ENCODE measurements around the gene NINJ2. TPM values are rescaled to one million over a fixed set of nuclear protein-coding genes. Genes with fewer than 3 reads are reported as not detected.
"Not testable (repeated sequence)": the region's sequence is repeated elsewhere in the genome, so short reads cannot be mapped to it uniquely, and the experiment has no call there.

Gene NINJ2
- total and polyA plus RNA-seq, 10 of the 15 experiments (the other 5 are each of a cell fraction or from before 2014, with no cell fraction given), result 8.9 to 51.6 (median 21.3) TPM

- no peak for TF ChIP-seq RELB (IDR thresholded peaks at IDR 0.05; ENCODE audit: low read depth)
- TF ChIP-seq ZNF622 (IDR thresholded peaks at IDR 0.05), result no peak
- TF ChIP-seq FOXK2 (IDR thresholded peaks at IDR 0.05), result no peak
- TF ChIP-seq ZNF384 (IDR thresholded peaks at IDR 0.05; ENCODE audit: borderline replicate concordance, low read depth, low read length), result no peak
These were observed 46.3 kb upstream of the NINJ2 start (continued) for GRCh38 chr12:709455-710020.

- H3K79me2 ChIP-seq (ENCODE audit: control insufficient read depth, insufficient read depth, low read length); H3K27me3 ChIP-seq (replicated peaks in 1 of 2; ENCODE audit: control insufficient read depth in 2 of 2, insufficient read depth in 2 of 2, low read length in 1 of 2); intact Hi-C loops (cut with micrococcal nuclease; ENCODE audit: unreplicated experiment); POLR2A ChIA-PET; H3K27ac ChIP-seq (ENCODE audit: control insufficient read depth, insufficient read depth); H4K20me1 ChIP-seq (ENCODE audit: control insufficient read depth, insufficient read depth); H2AFZ ChIP-seq (ENCODE audit: control insufficient read depth, low read depth, low read length); FAIRE-seq; DNase-seq (ENCODE audit: low read depth, low spot score); H3K4me3 ChIP-seq; in situ Hi-C loops (cut with MboI); SMC1A ChIA-PET (ENCODE audit: uncharacterized antibody, unreplicated experiment); ATAC-seq; CTCF ChIA-PET; RAD21 ChIA-PET (ENCODE audit: unreplicated experiment); BruUV-seq (replicated peaks); H3K36me3 ChIP-seq (ENCODE audit: control insufficient read depth in 2 of 2, insufficient read depth in 2 of 2, low read length in 1 of 2); H3K9me3 ChIP-seq (replicated peaks; ENCODE audit: control insufficient read depth, insufficient read depth, low read length); H3K9ac ChIP-seq (ENCODE audit: control insufficient read depth, insufficient read depth, low read length); H3K4me2 ChIP-seq (ENCODE audit: control insufficient read depth, insufficient read depth): not testable (repeated sequence)
- 55% methylated on average over 2 of the region's 3 CpGs for WGBS (ENCODE audit: insufficient coverage, insufficient replicate concordance, low lambda C conversion rate, missing lambda C conversion rate)
- peaks cover 27% of the 10 kb centered on the region for H3K4me1 ChIP-seq (ENCODE audit: control insufficient read depth, insufficient read depth, low read length)
These were observed 44.8 kb upstream of the NINJ2 start for GRCh38 chr12:708084-708483.

All from GM12878 (cell line).